Stomach (tissue), 4 donors: Measurements from ENCODE around the gene CCDC106.

Experiments used
- POLR2A ChIP-seq, 4 donors: fragments of 450-650 bp; IDR thresholded peaks; one replicate each; pipeline ENCODE4 v1.6.1; 2016; ENCODE audit warnings: antibody characterized with exemption in 4 of 4, control low read depth in 2 of 4, mild to moderate bottlenecking in 1 of 4, moderate library complexity in 1 of 4
- TF ChIP-seq, protein P1 (sequence below), 7 experiments: fragments of 450-650 bp in 4 of 7; fragments of 200-600 bp in 3 of 7; sonication (generic) in 3 of 7; IDR thresholded peaks; one replicate each; pipeline ENCODE4 v1.5.1; 2016 to 2019; ENCODE audit warnings: antibody characterized with exemption in 7 of 7, control low read depth in 2 of 7, mild to moderate bottlenecking in 1 of 7

DNA sequence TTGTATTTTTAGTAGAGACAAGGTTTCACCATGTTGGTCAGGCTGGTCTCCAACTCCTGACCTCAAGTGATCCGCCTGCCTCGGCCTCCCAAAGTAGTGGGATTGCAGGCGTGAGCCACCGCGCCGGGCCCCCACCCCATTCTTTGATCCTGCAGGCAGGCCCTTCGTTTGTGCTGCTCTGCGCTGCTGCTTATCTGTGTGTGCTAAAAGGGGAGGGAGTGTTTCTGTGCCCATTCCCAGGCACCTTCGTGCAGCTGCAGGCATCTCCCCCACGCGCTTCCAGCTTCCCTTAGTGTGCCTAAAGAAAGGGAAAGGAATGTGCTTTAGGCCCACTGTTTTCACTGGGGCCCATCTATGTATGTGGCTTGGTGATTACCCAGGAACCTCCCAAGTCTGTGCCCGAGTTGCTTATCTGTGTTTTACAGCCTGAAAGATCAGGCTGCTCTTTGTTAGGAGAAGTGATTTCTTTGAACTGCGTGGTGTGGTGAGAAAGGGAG lies 54.2 kb downstream of the CCDC106 start:
- TF ChIP-seq, protein P1, sequence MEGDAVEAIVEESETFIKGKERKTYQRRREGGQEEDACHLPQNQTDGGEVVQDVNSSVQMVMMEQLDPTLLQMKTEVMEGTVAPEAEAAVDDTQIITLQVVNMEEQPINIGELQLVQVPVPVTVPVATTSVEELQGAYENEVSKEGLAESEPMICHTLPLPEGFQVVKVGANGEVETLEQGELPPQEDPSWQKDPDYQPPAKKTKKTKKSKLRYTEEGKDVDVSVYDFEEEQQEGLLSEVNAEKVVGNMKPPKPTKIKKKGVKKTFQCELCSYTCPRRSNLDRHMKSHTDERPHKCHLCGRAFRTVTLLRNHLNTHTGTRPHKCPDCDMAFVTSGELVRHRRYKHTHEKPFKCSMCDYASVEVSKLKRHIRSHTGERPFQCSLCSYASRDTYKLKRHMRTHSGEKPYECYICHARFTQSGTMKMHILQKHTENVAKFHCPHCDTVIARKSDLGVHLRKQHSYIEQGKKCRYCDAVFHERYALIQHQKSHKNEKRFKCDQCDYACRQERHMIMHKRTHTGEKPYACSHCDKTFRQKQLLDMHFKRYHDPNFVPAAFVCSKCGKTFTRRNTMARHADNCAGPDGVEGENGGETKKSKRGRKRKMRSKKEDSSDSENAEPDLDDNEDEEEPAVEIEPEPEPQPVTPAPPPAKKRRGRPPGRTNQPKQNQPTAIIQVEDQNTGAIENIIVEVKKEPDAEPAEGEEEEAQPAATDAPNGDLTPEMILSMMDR (IDR thresholded peaks at IDR 0.05): no peak
- TF ChIP-seq POLR2A (IDR thresholded peaks at IDR 0.05): no peak
